ENCODE data around the gene UGT1A4.
"Not testable (repeated sequence)": the region's sequence is repeated elsewhere in the genome, so short reads cannot be mapped to it uniquely, and the experiment has no call there.

The UGT1A4 gene

GRCh38 chr2:233693963-233694362 is 24.6 kb upstream of the UGT1A4 start:
- no peaks in the 10 kb centered on the region for H3K9me3 ChIP-seq (ENCODE audit: insufficient read depth, low read depth, low read length)
- H3K36me3 ChIP-seq (ENCODE audit: insufficient read depth, low read length), result no peaks in the 10 kb centered on the region
- no peaks in the 10 kb centered on the region for H3F3A ChIP-seq (ENCODE audit: low read depth)
- H3K4me3 ChIP-seq (ENCODE audit: low read length, poor library complexity, severe bottlenecking), result no peak overlapping the region
- H3K9me2 ChIP-seq (replicated peaks; ENCODE audit: low read depth, low read length), result no peaks in the 10 kb centered on the region
- no peaks in the 10 kb centered on the region for H3K27me3 ChIP-seq (ENCODE audit: insufficient read depth, low read length, poor library complexity, severe bottlenecking)
- H4K20me1 ChIP-seq (ENCODE audit: insufficient read depth, low read length, poor library complexity, severe bottlenecking), result no peaks in the 10 kb centered on the region
- no peak overlapping the region for H3K4me2 ChIP-seq (ENCODE audit: low read depth, low read length, poor library complexity, severe bottlenecking)
- H3K9ac ChIP-seq (ENCODE audit: low read depth, low read length, poor library complexity, severe bottlenecking), result no peak overlapping the region
- no peak overlapping the region for H2AFZ ChIP-seq (ENCODE audit: low read length)
- TF ChIP-seq EZH2phosphoT487 (IDR thresholded peaks at IDR 0.05; ENCODE audit: borderline replicate concordance), result no peak
- TF ChIP-seq, protein P1, sequence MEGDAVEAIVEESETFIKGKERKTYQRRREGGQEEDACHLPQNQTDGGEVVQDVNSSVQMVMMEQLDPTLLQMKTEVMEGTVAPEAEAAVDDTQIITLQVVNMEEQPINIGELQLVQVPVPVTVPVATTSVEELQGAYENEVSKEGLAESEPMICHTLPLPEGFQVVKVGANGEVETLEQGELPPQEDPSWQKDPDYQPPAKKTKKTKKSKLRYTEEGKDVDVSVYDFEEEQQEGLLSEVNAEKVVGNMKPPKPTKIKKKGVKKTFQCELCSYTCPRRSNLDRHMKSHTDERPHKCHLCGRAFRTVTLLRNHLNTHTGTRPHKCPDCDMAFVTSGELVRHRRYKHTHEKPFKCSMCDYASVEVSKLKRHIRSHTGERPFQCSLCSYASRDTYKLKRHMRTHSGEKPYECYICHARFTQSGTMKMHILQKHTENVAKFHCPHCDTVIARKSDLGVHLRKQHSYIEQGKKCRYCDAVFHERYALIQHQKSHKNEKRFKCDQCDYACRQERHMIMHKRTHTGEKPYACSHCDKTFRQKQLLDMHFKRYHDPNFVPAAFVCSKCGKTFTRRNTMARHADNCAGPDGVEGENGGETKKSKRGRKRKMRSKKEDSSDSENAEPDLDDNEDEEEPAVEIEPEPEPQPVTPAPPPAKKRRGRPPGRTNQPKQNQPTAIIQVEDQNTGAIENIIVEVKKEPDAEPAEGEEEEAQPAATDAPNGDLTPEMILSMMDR (conservative IDR thresholded peaks at IDR 0.05; ENCODE audit: low read length), result no peak
- no peaks in the 10 kb centered on the region for H3K79me2 ChIP-seq (ENCODE audit: insufficient read depth, low read length)
- no peaks in the 10 kb centered on the region for H3K4me1 ChIP-seq (ENCODE audit: insufficient read depth, low read length, poor library complexity, severe bottlenecking)

GRCh38 chr2:233698740-233699139 is 19.8 kb upstream of the UGT1A4 start:
- no peaks in the 10 kb centered on the region for H3K79me2 ChIP-seq (ENCODE audit: insufficient read depth, low read length)
- no peaks in the 10 kb centered on the region for H3K36me3 ChIP-seq (ENCODE audit: insufficient read depth, low read length)
- H2AFZ ChIP-seq (ENCODE audit: low read length), result no peak overlapping the region
- no peaks in the 10 kb centered on the region for H3K9me3 ChIP-seq (ENCODE audit: insufficient read depth, low read depth, low read length)
- no peaks in the 10 kb centered on the region for H3F3A ChIP-seq (ENCODE audit: low read depth)
- H3K4me3 ChIP-seq (ENCODE audit: low read length, poor library complexity, severe bottlenecking), result no peak overlapping the region
- H4K20me1 ChIP-seq (ENCODE audit: insufficient read depth, low read length, poor library complexity, severe bottlenecking), result no peaks in the 10 kb centered on the region
- TF ChIP-seq EZH2phosphoT487 (IDR thresholded peaks at IDR 0.05; ENCODE audit: borderline replicate concordance), result no peak
- TF ChIP-seq, protein P1 (conservative IDR thresholded peaks at IDR 0.05; ENCODE audit: low read length), result no peak
- no peak overlapping the region for H3K9ac ChIP-seq (ENCODE audit: low read depth, low read length, poor library complexity, severe bottlenecking)
- H3K4me2 ChIP-seq (ENCODE audit: low read depth, low read length, poor library complexity, severe bottlenecking), result no peak overlapping the region
- H3K4me1 ChIP-seq (ENCODE audit: insufficient read depth, low read length, poor library complexity, severe bottlenecking), result no peaks in the 10 kb centered on the region
- no peaks in the 10 kb centered on the region for H3K27me3 ChIP-seq (ENCODE audit: insufficient read depth, low read length, poor library complexity, severe bottlenecking)
- H3K9me2 ChIP-seq (replicated peaks; ENCODE audit: low read depth, low read length), result no peaks in the 10 kb centered on the region

DNA sequence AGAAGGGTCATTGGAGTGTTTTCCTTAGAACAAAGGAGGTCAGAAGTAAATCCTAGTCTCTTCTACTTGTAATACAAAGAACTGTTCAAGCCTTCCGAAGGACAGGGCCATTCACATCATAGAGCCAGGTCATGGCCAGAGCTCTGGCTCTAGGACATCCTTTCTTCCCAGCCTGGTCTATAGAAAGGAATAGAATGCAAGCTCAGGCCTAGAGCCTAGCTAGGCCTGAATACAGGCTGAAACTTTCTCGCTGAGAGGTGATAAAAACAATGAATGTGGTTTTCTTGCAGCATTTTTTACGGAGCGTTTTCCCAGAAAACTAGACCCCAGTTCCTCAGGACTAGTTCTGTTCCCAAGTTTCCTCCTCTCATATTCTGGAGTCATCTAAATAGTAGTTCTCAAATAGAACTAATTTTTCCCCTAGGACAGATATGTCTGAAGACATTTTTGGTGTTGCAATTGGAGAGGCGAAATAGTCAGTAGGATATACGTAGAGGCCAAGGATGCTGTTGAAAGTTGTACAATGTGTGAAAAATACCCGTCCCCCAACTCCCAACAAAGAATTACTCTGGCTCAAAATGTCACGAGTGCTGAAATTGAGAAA is 19.0 kb upstream of the UGT1A4 start:
- Histone ChIP-seq H3K27me3 (ENCODE audit: insufficient read depth, low read length, poor library complexity, severe bottlenecking) (no peaks in the 10 kb centered on the region), H3K79me2 (ENCODE audit: insufficient read depth, low read length) (no peaks in the 10 kb centered on the region), H3K9me3 (ENCODE audit: insufficient read depth, low read depth, low read length) (no peaks in the 10 kb centered on the region), H3K4me1 (ENCODE audit: insufficient read depth, low read length, poor library complexity, severe bottlenecking) (no peaks in the 10 kb centered on the region), H3K36me3 (ENCODE audit: insufficient read depth, low read length) (no peaks in the 10 kb centered on the region), H3K4me2 (ENCODE audit: low read depth, low read length, poor library complexity, severe bottlenecking) (no peak overlapping the region), H3K9me2 (replicated peaks; ENCODE audit: low read depth, low read length) (no peaks in the 10 kb centered on the region), H4K20me1 (ENCODE audit: insufficient read depth, low read length, poor library complexity, severe bottlenecking) (no peaks in the 10 kb centered on the region), H2AFZ (ENCODE audit: low read length) (no peak overlapping the region), H3K4me3 (ENCODE audit: low read length, poor library complexity, severe bottlenecking) (no peak overlapping the region), H3K9ac (ENCODE audit: low read depth, low read length, poor library complexity, severe bottlenecking) (no peak overlapping the region), H3F3A (ENCODE audit: low read depth) (no peaks in the 10 kb centered on the region)
- TF ChIP-seq EZH2phosphoT487 (IDR thresholded peaks at IDR 0.05; ENCODE audit: borderline replicate concordance), result no peak

DNA sequence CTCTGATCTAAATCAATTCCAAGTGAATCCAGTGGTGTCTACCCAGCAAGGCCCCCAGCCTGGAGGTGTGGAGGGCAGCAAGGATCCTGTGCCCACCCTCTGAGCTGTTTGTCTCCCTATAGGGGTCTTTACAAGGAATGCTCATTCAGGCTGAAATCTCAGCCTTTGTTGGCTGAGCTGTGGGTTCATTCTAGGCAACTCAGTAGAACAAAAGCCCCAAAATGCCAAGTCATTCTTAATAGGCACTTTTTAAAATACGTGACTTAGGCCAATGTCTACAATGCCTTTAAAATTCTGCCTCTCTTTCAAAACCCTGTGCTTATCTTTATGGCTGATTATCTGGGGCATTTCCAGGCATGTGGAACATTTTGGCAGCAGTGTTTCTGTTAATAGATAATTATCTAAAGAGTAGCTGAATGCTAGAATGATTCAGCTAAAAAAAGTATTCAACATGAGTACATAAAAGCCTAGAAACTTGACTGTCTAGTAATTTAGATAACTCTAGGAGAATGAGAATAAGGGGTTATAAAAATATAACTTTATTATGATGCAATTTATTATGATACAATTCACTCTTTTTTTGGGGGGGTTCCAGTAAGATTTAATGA is 18.4 kb upstream of the UGT1A4 start:
- H3F3A ChIP-seq (ENCODE audit: low read depth), result no peaks in the 10 kb centered on the region

DNA sequence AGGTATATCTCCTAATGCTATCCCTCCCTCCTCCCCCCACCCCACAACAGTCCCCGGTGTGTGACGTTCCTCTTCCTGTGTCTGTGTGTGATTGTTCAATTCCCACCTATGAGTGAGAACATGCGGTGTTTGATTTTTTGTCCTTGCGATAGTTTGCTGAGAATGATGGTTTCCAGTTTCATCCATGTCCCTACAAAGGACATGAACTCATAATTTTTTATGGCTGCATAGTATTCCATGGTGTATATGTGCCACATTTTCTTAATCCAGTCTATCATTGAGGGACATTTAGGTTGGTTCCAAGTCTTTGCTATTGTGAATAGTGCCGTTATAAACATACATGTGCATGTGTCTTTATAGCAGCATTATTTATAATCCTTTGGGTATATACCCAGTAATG is 17.7 kb upstream of the UGT1A4 start:
- not testable (repeated sequence) for H4K20me1 ChIP-seq (ENCODE audit: insufficient read depth, low read length, poor library complexity, severe bottlenecking); H3K27me3 ChIP-seq (ENCODE audit: insufficient read depth, low read length, poor library complexity, severe bottlenecking); H3K4me3 ChIP-seq (ENCODE audit: low read length, poor library complexity, severe bottlenecking); H3K4me2 ChIP-seq (ENCODE audit: low read depth, low read length, poor library complexity, severe bottlenecking); H3K36me3 ChIP-seq (ENCODE audit: insufficient read depth, low read length); H3K9me3 ChIP-seq (ENCODE audit: insufficient read depth, low read depth, low read length); H2AFZ ChIP-seq (ENCODE audit: low read length); H3K79me2 ChIP-seq (ENCODE audit: insufficient read depth, low read length); H3K4me1 ChIP-seq (ENCODE audit: insufficient read depth, low read length, poor library complexity, severe bottlenecking); H3K9me2 ChIP-seq (replicated peaks; ENCODE audit: low read depth, low read length); H3K9ac ChIP-seq (ENCODE audit: low read depth, low read length, poor library complexity, severe bottlenecking); H3F3A ChIP-seq (ENCODE audit: low read depth)

More for the DNA sequence above, 18.4 kb upstream of the UGT1A4 start:
- Histone ChIP-seq H3K9ac (ENCODE audit: low read depth, low read length, poor library complexity, severe bottlenecking) (no peak overlapping the region), H3K4me2 (ENCODE audit: low read depth, low read length, poor library complexity, severe bottlenecking) (no peak overlapping the region), H3K9me3 (ENCODE audit: insufficient read depth, low read depth, low read length) (no peaks in the 10 kb centered on the region), H3K27me3 (ENCODE audit: insufficient read depth, low read length, poor library complexity, severe bottlenecking) (no peaks in the 10 kb centered on the region), H3K79me2 (ENCODE audit: insufficient read depth, low read length) (no peaks in the 10 kb centered on the region), H3K36me3 (ENCODE audit: insufficient read depth, low read length) (no peaks in the 10 kb centered on the region), H3K4me3 (ENCODE audit: low read length, poor library complexity, severe bottlenecking) (no peak overlapping the region), H4K20me1 (ENCODE audit: insufficient read depth, low read length, poor library complexity, severe bottlenecking) (no peaks in the 10 kb centered on the region), H2AFZ (ENCODE audit: low read length) (no peak overlapping the region), H3K9me2 (replicated peaks; ENCODE audit: low read depth, low read length) (no peaks in the 10 kb centered on the region), H3K4me1 (ENCODE audit: insufficient read depth, low read length, poor library complexity, severe bottlenecking) (no peaks in the 10 kb centered on the region)
- TF ChIP-seq, protein P1 (conservative IDR thresholded peaks at IDR 0.05; ENCODE audit: low read length), result no peak
- TF ChIP-seq EZH2phosphoT487 (IDR thresholded peaks at IDR 0.05; ENCODE audit: borderline replicate concordance), result no peak

All from Loucy (cell line).